T-helper 1 cell (primary cell): ENCODE results near the gene TYRP1.
"Not testable (repeated sequence)": the region's sequence is repeated elsewhere in the genome, so short reads cannot be mapped to it uniquely, and the experiment has no call there.

Experiments
- DNase-seq, 5 donors: peaks; one replicate each; pipeline ENCODE4 v3.0.0-alpha.2; 2012 to 2020
- total RNA-seq, 4 donors: gene quantifications; one replicate each; lab custom pipeline; 2026; lab: John Stamatoyannopoulos, UW

Gene TYRP1
- total RNA-seq: 0 reads per million in 4 donors

- DNase-seq: no peak
Measured at GRCh38 chr9:12693141-12693540, at the start of gene TYRP1. TYRP1 (plus strand) TSS chr9:12693385; CDS start chr9:12693997, 612 bp downstream.

- no peak for DNase-seq
Measured at GRCh38 chr9:12643686-12644085, 49.5 kb upstream of the TYRP1 start.

- no peak for DNase-seq
Measured at GRCh38 chr9:12648925-12649324, 44.3 kb upstream of the TYRP1 start.

GRCh38 chr9:12651125-12651524 lies 42.1 kb upstream of the TYRP1 start:
- no peak for DNase-seq

GRCh38 chr9:12652973-12653372 lies 40.2 kb upstream of the TYRP1 start:
- no peak for DNase-seq

GRCh38 chr9:12656803-12657202 lies 36.4 kb upstream of the TYRP1 start:
- no peak for DNase-seq

- DNase-seq: no peak
Measured at GRCh38 chr9:12657233-12657632, 36.0 kb upstream of the TYRP1 start.

GRCh38 chr9:12657998-12658397 lies 35.2 kb upstream of the TYRP1 start:
- no peak for DNase-seq

GRCh38 chr9:12658531-12659209 lies 34.5 kb upstream of the TYRP1 start:
- DNase-seq: no peak

GRCh38 chr9:12659220-12659619 lies 34.0 kb upstream of the TYRP1 start:
- no peak for DNase-seq

GRCh38 chr9:12666813-12667212 lies 26.4 kb upstream of the TYRP1 start:
- no peak for DNase-seq

- no peak for DNase-seq
Measured at GRCh38 chr9:12667892-12668291, 25.3 kb upstream of the TYRP1 start.

- no peak for DNase-seq
Measured at GRCh38 chr9:12670006-12670405, 23.2 kb upstream of the TYRP1 start.

GRCh38 chr9:12674961-12675360 lies 18.2 kb upstream of the TYRP1 start:
- DNase-seq: no peak

- DNase-seq: not testable (repeated sequence)
Measured at GRCh38 chr9:12677462-12678126, 15.6 kb upstream of the TYRP1 start.

GRCh38 chr9:12680341-12680740 lies 12.8 kb upstream of the TYRP1 start:
- DNase-seq: no peak

- DNase-seq: no peak
Measured at GRCh38 chr9:12680757-12681156, 12.4 kb upstream of the TYRP1 start.

- no peak for DNase-seq
Measured at GRCh38 chr9:12681620-12682019, 11.6 kb upstream of the TYRP1 start.

- DNase-seq: no peak
Measured at GRCh38 chr9:12684974-12685373, 8.2 kb upstream of the TYRP1 start.

GRCh38 chr9:12689233-12689632 lies 4.0 kb upstream of the TYRP1 start:
- no peak for DNase-seq

- no peak for DNase-seq
Measured at GRCh38 chr9:12694013-12694412, 828 bp downstream of the TYRP1 start.

- no peak for DNase-seq
Measured at GRCh38 chr9:12695474-12695873, 2.3 kb downstream of the TYRP1 start.

GRCh38 chr9:12696931-12697622 lies 3.9 kb downstream of the TYRP1 start:
- DNase-seq: no peak

- no peak for DNase-seq
Measured at GRCh38 chr9:12697719-12698118, 4.5 kb downstream of the TYRP1 start.
